Tibial artery (tissue), 4 donors: ENCODE measurements around the gene RNF31.

ENCODE experiments used
- DNase-seq, 2 donors: peaks; one replicate each; pipeline ENCODE4 v3.0.0-alpha.2; 2019
- H3K27ac ChIP-seq, 2 donors: fragments of 200-600 bp; sonication (generic) in 1 of 2; 1 replicate in 1 of 2; 2 replicates in 1 of 2; pipeline ENCODE4 v1.5.1; 2018 to 2019; ENCODE audit warnings: mild to moderate bottlenecking in 1 of 2
- H3K27me3 ChIP-seq, 2 donors: fragments of 200-600 bp; sonication (generic) in 1 of 2; one replicate each; pipeline versions ENCODE4 v1.5.1 to v1.6.0; 2016 to 2019
- H3K36me3 ChIP-seq, 3 donors: fragments of 200-600 bp; sonication (generic) in 2 of 3; one replicate each; pipeline ENCODE4 v1.5.1; 2016 to 2019; ENCODE audit warnings: mild to moderate bottlenecking in 2 of 3
- H3K4me1 ChIP-seq, 4 donors: fragments of 200-600 bp; sonication (generic) in 2 of 4; 1 replicate in 3 of 4; 2 replicates in 1 of 4; pipeline ENCODE4 v1.5.1; 2016 to 2019
- H3K4me3 ChIP-seq, 2 donors: fragments of 200-600 bp; sonication (generic) in 1 of 2; 1 replicate in 1 of 2; 2 replicates in 1 of 2; pipeline ENCODE4 v1.5.1; 2018 to 2019; ENCODE audit warnings: mild to moderate bottlenecking in 2 of 2
- H3K9me3 ChIP-seq, 3 donors: fragments of 200-600 bp; sonication (generic) in 1 of 3; one replicate each; pipeline ENCODE4 v1.5.1; 2016 to 2019
- intact Hi-C: fragments of 100-400 bp; cut with DNase I; formaldehyde crosslinking; loops from one replicate; pipeline ENCODE4 v1.15.0; 2023; ENCODE audit warnings: low total_unique reads
- TF ChIP-seq, protein P1 (sequence below), 2 experiments: fragments of 200-600 bp in 1 of 2; fragments of 450-650 bp in 1 of 2; IDR thresholded peaks; one replicate each; pipeline ENCODE4 v1.5.1; 2017 to 2019; ENCODE audit warnings: antibody characterized with exemption in 2 of 2, mild to moderate bottlenecking in 1 of 2, moderate library complexity in 1 of 2

RNF31 gene

GRCh38 chr14:24146453-24146977 lies 783 bp upstream of the RNF31 start, which contains the start of gene PSME2:
Gene PSME2 (minus strand): TSS chr14:24146610. CDS start chr14:24146581, 29 bp downstream.
- TF ChIP-seq, protein P1, sequence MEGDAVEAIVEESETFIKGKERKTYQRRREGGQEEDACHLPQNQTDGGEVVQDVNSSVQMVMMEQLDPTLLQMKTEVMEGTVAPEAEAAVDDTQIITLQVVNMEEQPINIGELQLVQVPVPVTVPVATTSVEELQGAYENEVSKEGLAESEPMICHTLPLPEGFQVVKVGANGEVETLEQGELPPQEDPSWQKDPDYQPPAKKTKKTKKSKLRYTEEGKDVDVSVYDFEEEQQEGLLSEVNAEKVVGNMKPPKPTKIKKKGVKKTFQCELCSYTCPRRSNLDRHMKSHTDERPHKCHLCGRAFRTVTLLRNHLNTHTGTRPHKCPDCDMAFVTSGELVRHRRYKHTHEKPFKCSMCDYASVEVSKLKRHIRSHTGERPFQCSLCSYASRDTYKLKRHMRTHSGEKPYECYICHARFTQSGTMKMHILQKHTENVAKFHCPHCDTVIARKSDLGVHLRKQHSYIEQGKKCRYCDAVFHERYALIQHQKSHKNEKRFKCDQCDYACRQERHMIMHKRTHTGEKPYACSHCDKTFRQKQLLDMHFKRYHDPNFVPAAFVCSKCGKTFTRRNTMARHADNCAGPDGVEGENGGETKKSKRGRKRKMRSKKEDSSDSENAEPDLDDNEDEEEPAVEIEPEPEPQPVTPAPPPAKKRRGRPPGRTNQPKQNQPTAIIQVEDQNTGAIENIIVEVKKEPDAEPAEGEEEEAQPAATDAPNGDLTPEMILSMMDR (IDR thresholded peaks at IDR 0.05) = no peak
- H3K27me3 ChIP-seq = no peaks in the 10 kb centered on the region
- peak within 1 kb of the TSS; percentile 86 to 87 for H3K27ac ChIP-seq
- H3K36me3 ChIP-seq = peaks cover 23 to 30% (median 29%) of the 10 kb centered on the region in 3 donors
- H3K4me1 ChIP-seq = peaks cover 17 to 37% (median 28%) of the 10 kb centered on the region in 4 donors
- DNase-seq = peak; percentile 96 to 98
- intact Hi-C loops = loop anchor here (5.0 kb wide), 1 partner anchor 41 kb away; the partner anchor contains the start of gene IPO4
- H3K4me3 ChIP-seq = peak within 1 kb of the TSS; percentile 79 to 92
- H3K9me3 ChIP-seq = no peaks in the 10 kb centered on the region

DNA sequence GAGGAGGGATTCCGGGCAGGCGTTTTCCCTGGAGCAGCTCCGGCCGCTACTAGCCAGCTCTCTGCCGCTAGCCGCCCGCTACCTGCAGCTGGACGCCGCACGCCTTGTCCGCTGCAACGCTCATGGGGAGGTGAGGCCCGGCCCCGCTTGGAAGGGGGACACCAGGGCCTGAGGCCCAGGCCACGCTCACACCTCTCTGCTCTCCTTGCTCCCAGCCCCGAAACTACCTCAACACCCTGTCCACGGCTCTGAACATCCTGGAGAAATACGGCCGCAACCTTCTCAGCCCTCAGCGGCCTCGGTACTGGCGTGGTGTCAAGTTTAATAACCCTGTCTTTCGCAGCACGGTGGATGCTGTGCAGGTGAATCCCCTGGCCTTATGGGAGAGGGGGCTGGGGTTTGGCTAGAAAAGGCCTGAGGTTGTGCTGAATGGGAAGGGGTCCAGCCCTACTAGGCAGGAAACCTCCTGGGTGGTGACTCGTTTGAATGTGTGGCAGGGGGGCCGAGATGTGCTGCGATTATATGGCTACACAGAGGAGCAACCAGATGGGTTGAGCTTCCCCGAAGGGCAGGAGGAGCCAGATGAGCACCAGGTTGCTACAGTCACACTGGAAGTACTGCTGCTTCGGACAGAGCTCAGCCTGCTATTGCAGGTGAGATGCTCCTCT lies 597 bp downstream of the RNF31 start:
- Histone ChIP-seq H3K27me3 (no peaks in the 10 kb centered on the region), H3K36me3 (peaks cover 36 to 44% (median 43%) of the 10 kb centered on the region in 3 donors), H3K27ac (peak overlapping the region; percentile 86 to 87), H3K4me1 (peaks cover 12 to 31% (median 23%) of the 10 kb centered on the region in 4 donors), H3K9me3 (no peaks in the 10 kb centered on the region), H3K4me3 (peak overlapping the region; percentile 79 to 92)
- peak in 1 of 2 donors; percentile 33 for DNase-seq
- TF ChIP-seq, protein P1 (IDR thresholded peaks at IDR 0.05) = no peak
- intact Hi-C loops = loop anchor here (5.0 kb wide), 1 partner anchor 39 kb away; the partner anchor contains the start of gene IPO4

- Histone ChIP-seq H3K27ac (no peak overlapping the region), H3K4me3 (no peak overlapping the region), H3K36me3 (peaks cover 36 to 58% (median 51%) of the 10 kb centered on the region in 3 donors), H3K4me1 (peaks cover 12 to 31% (median 23%) of the 10 kb centered on the region in 4 donors), H3K27me3 (no peaks in the 10 kb centered on the region), H3K9me3 (no peaks in the 10 kb centered on the region)
- no peak for DNase-seq
- intact Hi-C loops = loop anchor here (5.0 kb wide), 1 partner anchor 38 kb away; the partner anchor contains the start of gene IPO4
- TF ChIP-seq, protein P1 (IDR thresholded peaks at IDR 0.05) = no peak
Observed at GRCh38 chr14:24149302-24149969, 2.1 kb downstream of the RNF31 start.

GRCh38 chr14:24150061-24150460 lies 2.8 kb downstream of the RNF31 start:
- intact Hi-C loops = loop anchor here (5.0 kb wide), 1 partner anchor 93 kb away; no protein-coding TSS in a partner anchor

DNA sequence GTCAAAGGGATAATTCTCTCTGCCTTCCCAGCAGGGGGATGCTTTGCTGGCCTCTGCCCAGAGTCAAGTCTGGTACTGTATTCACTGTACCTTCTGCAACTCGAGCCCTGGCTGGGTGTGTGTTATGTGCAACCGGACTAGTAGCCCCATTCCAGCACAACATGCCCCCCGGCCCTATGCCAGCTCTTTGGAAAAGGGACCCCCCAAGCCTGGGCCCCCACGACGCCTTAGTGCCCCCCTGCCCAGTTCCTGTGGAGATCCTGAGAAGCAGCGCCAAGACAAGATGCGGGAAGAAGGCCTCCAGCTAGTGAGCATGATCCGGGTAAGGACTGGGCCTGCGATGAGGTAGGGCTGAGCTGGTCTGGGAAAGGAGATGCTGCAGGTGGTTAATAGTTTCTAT lies 3.3 kb downstream of the RNF31 start:
- Histone ChIP-seq H3K36me3 (peaks cover 47 to 69% (median 63%) of the 10 kb centered on the region in 3 donors), H3K4me1 (peaks cover 12 to 26% (median 19%) of the 10 kb centered on the region in 4 donors), H3K4me3 (no peak overlapping the region), H3K9me3 (no peaks in the 10 kb centered on the region), H3K27ac (no peak overlapping the region), H3K27me3 (no peaks in the 10 kb centered on the region)
- TF ChIP-seq, protein P1 (IDR thresholded peaks at IDR 0.05) = no peak
- DNase-seq = no peak
- intact Hi-C loops = loop anchor here (5.0 kb wide), 1 partner anchor 93 kb away; no protein-coding TSS in a partner anchor

More at GRCh38 chr14:24150061-24150460, 2.8 kb downstream of the RNF31 start:
- Histone ChIP-seq H3K27ac (no peak overlapping the region), H3K27me3 (no peaks in the 10 kb centered on the region), H3K36me3 (peaks cover 42 to 64% (median 58%) of the 10 kb centered on the region in 3 donors), H3K4me1 (peaks cover 12 to 31% (median 22%) of the 10 kb centered on the region in 4 donors), H3K4me3 (no peak overlapping the region), H3K9me3 (no peaks in the 10 kb centered on the region)
- no peak for DNase-seq
- TF ChIP-seq, protein P1 (IDR thresholded peaks at IDR 0.05) = no peak
